SU-DHL-6 (cell line): ENCODE measurements around the gene SCEL.

ENCODE experiments used
- EZH2phosphoT487 ChIP-seq: fragments of 200-600 bp; sonication (generic), shearing (Covaris generic); conservative IDR thresholded peaks from 2 replicates; pipeline ENCODE4 v1.6.1; 2018; ENCODE audit warnings: mild to moderate bottlenecking, antibody characterized with exemption, low read length, moderate library complexity, mixed read lengths
- TF ChIP-seq, protein P1 (sequence below): fragments of 200-600 bp; sonication (generic); IDR thresholded peaks from one replicate; pipeline ENCODE4 v1.5.1; 2017; ENCODE audit warnings: antibody characterized with exemption, mild to moderate bottlenecking, low read length, moderate library complexity; ENCODE audit not compliant: insufficient read depth, poor library complexity, severe bottlenecking

DNA sequence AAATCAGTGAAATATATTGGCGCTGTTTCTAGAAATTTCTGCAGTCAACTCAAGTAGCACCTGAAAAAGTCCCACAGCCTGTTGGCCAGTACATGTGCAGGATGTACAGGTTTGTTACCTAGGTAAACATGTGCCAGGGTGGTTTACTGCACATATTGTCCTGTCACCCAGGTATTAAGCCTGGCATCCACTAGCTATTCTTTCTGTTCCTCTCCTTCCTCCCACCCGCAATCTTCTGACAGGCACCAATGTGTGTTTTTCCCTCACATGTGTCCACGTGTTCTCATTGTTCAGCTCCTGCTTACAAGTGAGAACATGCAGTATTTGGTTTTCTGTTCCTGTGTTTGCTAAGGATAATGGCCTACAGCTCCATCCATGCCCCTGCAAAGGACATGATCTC lies 13.1 kb upstream of the SCEL start:
- TF ChIP-seq, protein P1, sequence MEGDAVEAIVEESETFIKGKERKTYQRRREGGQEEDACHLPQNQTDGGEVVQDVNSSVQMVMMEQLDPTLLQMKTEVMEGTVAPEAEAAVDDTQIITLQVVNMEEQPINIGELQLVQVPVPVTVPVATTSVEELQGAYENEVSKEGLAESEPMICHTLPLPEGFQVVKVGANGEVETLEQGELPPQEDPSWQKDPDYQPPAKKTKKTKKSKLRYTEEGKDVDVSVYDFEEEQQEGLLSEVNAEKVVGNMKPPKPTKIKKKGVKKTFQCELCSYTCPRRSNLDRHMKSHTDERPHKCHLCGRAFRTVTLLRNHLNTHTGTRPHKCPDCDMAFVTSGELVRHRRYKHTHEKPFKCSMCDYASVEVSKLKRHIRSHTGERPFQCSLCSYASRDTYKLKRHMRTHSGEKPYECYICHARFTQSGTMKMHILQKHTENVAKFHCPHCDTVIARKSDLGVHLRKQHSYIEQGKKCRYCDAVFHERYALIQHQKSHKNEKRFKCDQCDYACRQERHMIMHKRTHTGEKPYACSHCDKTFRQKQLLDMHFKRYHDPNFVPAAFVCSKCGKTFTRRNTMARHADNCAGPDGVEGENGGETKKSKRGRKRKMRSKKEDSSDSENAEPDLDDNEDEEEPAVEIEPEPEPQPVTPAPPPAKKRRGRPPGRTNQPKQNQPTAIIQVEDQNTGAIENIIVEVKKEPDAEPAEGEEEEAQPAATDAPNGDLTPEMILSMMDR = no peak
- no peak for TF ChIP-seq EZH2phosphoT487
